Vagina (tissue), 2 donors: ENCODE data around the gene NTNG1.

ENCODE experiments used
- CTCF ChIP-seq, 3 experiments: fragments of 450-650 bp in 2 of 3; fragments of 200-600 bp in 1 of 3; sonication (generic) in 1 of 3; IDR thresholded peaks; one replicate each; pipeline ENCODE4 v1.5.1; 2017 to 2019; ENCODE audit warnings: antibody characterized with exemption in 3 of 3, mild to moderate bottlenecking in 2 of 3, moderate library complexity in 2 of 3
- POLR2A ChIP-seq, 2 donors: fragments of 450-650 bp; IDR thresholded peaks; one replicate each; pipeline ENCODE4 v1.6.1; 2017; ENCODE audit warnings: antibody characterized with exemption in 2 of 2, mild to moderate bottlenecking in 2 of 2, moderate library complexity in 2 of 2

- TF ChIP-seq POLR2A (IDR thresholded peaks at IDR 0.05), result no peak
- no peak for TF ChIP-seq CTCF (IDR thresholded peaks at IDR 0.05)
These were observed 301.7 kb downstream of the NTNG1 start for GRCh38 chr1:107442551-107442950.
